HepG2 (cell line): ENCODE measurements around the gene TMEM134. TPM values are rescaled to one million over a fixed set of nuclear protein-coding genes. Genes with fewer than 3 reads are reported as not detected.

Experiments
- ATAC-seq: fragments of 200-7000 bp; cut with Tn5 transposase; 3 replicates; pipeline ENCODE4 v1.9.1; 2020; ENCODE audit warnings: mild to moderate bottlenecking, moderate library complexity
- BruUV-seq: library from RNA; stranded (reverse); fragments of 400-500 nt; replicated peaks from 2 replicates; lab custom pipeline; 2021; lab: Mats Ljungman, UMichigan
- CTCF ChIA-PET: fragments of 300-600 bp; formaldehyde crosslinking; extraction: SDS; loops from one replicate; lab custom pipeline; 2021; ENCODE audit warnings: low total read pairs, inconsistent platforms, low intra/inter-chr PET ratio; lab: Yijun Ruan, JAX
- POLR2A ChIA-PET: fragments of 350-600 bp; sonication (Branson Sonifier 250); formaldehyde crosslinking; loops from one replicate; lab custom pipeline; 2020; ENCODE audit warnings: antibody characterized with exemption, inconsistent platforms; lab: Yijun Ruan, JAX
- DNase-seq: peaks from one replicate; pipeline ENCODE4 v3.0.0-alpha.2; 2015; ENCODE audit warnings: low spot score
- FAIRE-seq: peaks from 3 replicates; lab custom pipeline; 2011; peaks lifted over from hg19 to GRCh38; lab: Jason Lieb, UNC
- H2AFZ ChIP-seq: one replicate; pipeline ENCODE4 v1.6.1; 2011; ENCODE audit warnings: low read length, inconsistent platforms
- H3K27ac ChIP-seq: fragments of 300-600 bp; 3 replicates; pipeline ENCODE4 v1.8.0; 2011; ENCODE audit warnings: mixed run types, mild to moderate bottlenecking, mixed read lengths, low read length, inconsistent platforms; ENCODE audit not compliant: insufficient read depth; ENCODE audit errors: extremely low read length
- H3K27me3 ChIP-seq, 2 experiments: fragments of 200-600 bp in 1 of 2; 2 replicates in 1 of 2; 3 replicates in 1 of 2; pipeline versions ENCODE4 v1.6.0 to v1.8.0; 2011; ENCODE audit warnings: low read length in 2 of 2, mild to moderate bottlenecking in 2 of 2, moderate library complexity in 2 of 2, inconsistent platforms in 1 of 2; ENCODE audit not compliant: insufficient read depth in 2 of 2, control insufficient read depth in 1 of 2
- H3K36me3 ChIP-seq, 2 experiments: fragments of 200-600 bp in 1 of 2; replicated peaks in 1 of 2; 2 replicates in 1 of 2; 3 replicates in 1 of 2; pipeline versions ENCODE4 v1.5.1 to v1.8.0; 2011; ENCODE audit warnings: low read length in 2 of 2, inconsistent platforms in 1 of 2; ENCODE audit not compliant: insufficient read depth in 2 of 2, control insufficient read depth in 1 of 2
- H3K4me1 ChIP-seq: 2 replicates; pipeline ENCODE4 v1.5.1; 2012; ENCODE audit warnings: low read length, inconsistent platforms; ENCODE audit not compliant: insufficient read depth
- H3K4me2 ChIP-seq: 2 replicates; pipeline ENCODE4 v1.6.0; 2011; ENCODE audit warnings: low read depth, low read length, inconsistent platforms
- H3K4me3 ChIP-seq, 3 experiments: fragments of 200-600 bp in 1 of 3; sonication (generic), shearing (Covaris generic) in 1 of 3; replicated peaks in 1 of 3; 2 replicates each; pipeline ENCODE4 v1.5.1; 2011 to 2016; ENCODE audit warnings: low read length in 3 of 3, inconsistent platforms in 2 of 3, low read depth in 2 of 3, mild to moderate bottlenecking in 2 of 3, control low read depth in 1 of 3, mixed read lengths in 1 of 3; ENCODE audit not compliant: insufficient read depth in 1 of 3
- H3K79me2 ChIP-seq: one replicate; pipeline ENCODE4 v1.6.1; 2011; ENCODE audit warnings: low read length, inconsistent platforms; ENCODE audit not compliant: insufficient read depth
- H3K9ac ChIP-seq: 2 replicates; pipeline ENCODE4 v1.6.0; 2011; ENCODE audit warnings: mild to moderate bottlenecking, low read depth, low read length, inconsistent platforms; ENCODE audit not compliant: insufficient read depth
- H3K9me3 ChIP-seq: 2 replicates; pipeline ENCODE4 v1.5.1; 2012; ENCODE audit warnings: mild to moderate bottlenecking, low read length
- H4K20me1 ChIP-seq: 2 replicates; pipeline ENCODE4 v1.6.0; 2011; ENCODE audit warnings: inconsistent platforms, mild to moderate bottlenecking, low read length, moderate library complexity; ENCODE audit not compliant: insufficient read depth
- ATF6 ChIP-seq: sonication (generic); formaldehyde crosslinking; conservative IDR thresholded peaks from 2 replicates; pipeline ENCODE4 v1.4.0; 2020; ENCODE audit warnings: missing genetic modification reagents
- FOSL2 ChIP-seq: sonication (generic); formaldehyde crosslinking; IDR thresholded peaks from 2 replicates; pipeline ENCODE4 v1.4.0; 2020; ENCODE audit warnings: missing genetic modification reagents
- HOXD1 ChIP-seq: sonication (generic); formaldehyde crosslinking; IDR thresholded peaks from 2 replicates; pipeline ENCODE4 v1.5.0; 2020; ENCODE audit warnings: missing genetic modification reagents
- MAFF ChIP-seq: IDR thresholded peaks from 2 replicates; pipeline ENCODE4 v1.6.1; 2011; ENCODE audit warnings: low read depth, low read length, improper control_type of control experiment
- MAFK ChIP-seq, 2 experiments: IDR thresholded peaks in 1 of 2; conservative IDR thresholded peaks in 1 of 2; 2 replicates each; pipeline ENCODE4 v1.6.1; 2011; ENCODE audit warnings: improper control_type of control experiment in 2 of 2, low read length in 2 of 2
- ZNF468 ChIP-seq: sonication (generic); formaldehyde crosslinking; IDR thresholded peaks from 2 replicates; pipeline ENCODE4 v1.8.0; 2022; ENCODE audit warnings: mild to moderate bottlenecking, moderate library complexity, missing genetic modification reagents
- whole genome bisulfite sequencing: methylation state at CpG from one replicate; pipeline ENCODE4 v1.1.6; 2017; ENCODE audit warnings: low lambda C conversion rate; 5-methylcytosine and 5-hydroxymethylcytosine counted together
- in situ Hi-C: cut with HindIII; loops from 2 replicates; pipeline ENCODE4 v1.10.0; 2017; ENCODE audit warnings: low pct_unique_long_range_greater_than_20kb; ENCODE audit not compliant: extremely low pct_ligation_motif_present
- intact Hi-C: fragments of 100-400 bp; cut with micrococcal nuclease; formaldehyde crosslinking; loops from one replicate; pipeline ENCODE4 v1.10.0; 2022; ENCODE audit not compliant: unreplicated experiment
- polyA plus RNA-seq, 8 experiments: library from polyadenylated mRNA; depleted of rRNA in 3 of 8; stranded (reverse) in 7 of 8; unstranded in 1 of 8; fragments of >200 nt; fragmentation: Illumina TruSeq in 4 of 8; extraction: Trizol in 4 of 8; gene quantifications; 2 replicates each; pipeline versions ENCODE4 v1.2.1 to v1.2.3, GENCODE V29; 2011 to 2016; ENCODE audit warnings: low read depth in 4 of 8, missing spikeins in 1 of 8, mixed read lengths in 1 of 8; ENCODE audit not compliant: insufficient read depth in 1 of 8
- total RNA-seq, 5 experiments: library from RNA; depleted of rRNA; stranded (reverse); fragments of >200 nt; fragmentation: Illumina TruSeq; extraction: Trizol; gene quantifications; 2 replicates each; pipeline ENCODE4 v1.2.3, GENCODE V29; 2016; ENCODE audit warnings: low read depth in 1 of 5

Gene TMEM134
- total and polyA plus RNA-seq, 2 of the 13 experiments (the other 11 are each of a cell fraction or from before 2014, with no cell fraction given) = 6.9 to 26.9 TPM

GRCh38 chr11:67450796-67451657, 18.0 kb downstream of the TMEM134 start (continued):
- TF ChIP-seq ATF6 (no peak), ZNF468 (CRISPR knock-in tag) (no peak), HOXD1 (CRISPR knock-in tag) (no peak)

- H3K79me2 ChIP-seq = no peaks in the 10 kb centered on the region
- POLR2A ChIA-PET = interaction anchor here (0.6 to 1.2 kb wide), 2 partner anchors 12 to 21 kb away, joined by 3 read pairs; partner anchors contain the start of gene RPS6KB2
- peaks cover 5 to 44% of the 10 kb centered on the region in 2 experiments; a peak in 4 of 5 replicates for H3K27me3 ChIP-seq
- H3K36me3 ChIP-seq = no peaks in the 10 kb centered on the region
- H3K4me2 ChIP-seq = no peak overlapping the region
- WGBS = 50% methylated on average over 9 of the region's 9 CpGs
- no peak for ATAC-seq
- DNase-seq = no peak
- H3K9me3 ChIP-seq = no peaks in the 10 kb centered on the region
- CTCF ChIA-PET = no interaction called here
- H3K4me3 ChIP-seq = no peak overlapping the region
- no peak overlapping the region for H3K27ac ChIP-seq
- H3K4me1 ChIP-seq = peaks cover 23% of the 10 kb centered on the region
- no peak overlapping the region for H2AFZ ChIP-seq
- no peaks in the 10 kb centered on the region for H4K20me1 ChIP-seq
- in situ Hi-C loops = no loop called here
- FAIRE-seq = no peak
- no peak overlapping the region for H3K9ac ChIP-seq
- intact Hi-C loops = no loop called here
- TF ChIP-seq MAFF (0 out of 2 replicates have a peak, but pooled peaks have one; percentile 4), MAFK (conservative IDR thresholded peaks at IDR 0.05 in 1 of 2, IDR thresholded peaks at IDR 0.05 in 1 of 2; ENCODE audit: low read length in 2 of 2) (peak; percentile 37 to 52; a peak in 3 of 4 replicates), FOSL2 (CRISPR knock-in tag) (no peak)
- TF ChIP-seq, all 625 proteins: peak for 2
- BruUV-seq = no TSS peak
Measured at GRCh38 chr11:67449116-67449844, 19.8 kb downstream of the TMEM134 start.
